Urothelium cell line (cell line): ENCODE data around the gene CHRNE.
"Not testable (repeated sequence)": the region's sequence is repeated elsewhere in the genome, so short reads cannot be mapped to it uniquely, and the experiment has no call there.

Source experiments
- DNase-seq: peaks from one replicate; pipeline ENCODE4 v3.0.0; 2011; ENCODE audit warnings: low spot score, mixed read lengths
- FAIRE-seq: peaks from 2 replicates; lab custom pipeline; 2011; peaks lifted over from hg19 to GRCh38; lab: Jason Lieb, UNC

The CHRNE gene

GRCh38 chr17:4939796-4940554, 37.1 kb upstream of the CHRNE start, which contains the start of the genes RNF167 and SLC25A11:
Gene RNF167 (plus strand): TSS chr17:4940268. CDS start chr17:4940910, 642 bp downstream.
Gene SLC25A11 (minus strand): TSS chr17:4940046. CDS start chr17:4939910, 136 bp downstream.
- FAIRE-seq, result peak; percentile 5
- peak; percentile 92 for DNase-seq

- FAIRE-seq (no peak), DNase-seq (no peak)
These were observed 36.6 kb upstream of the CHRNE start for GRCh38 chr17:4939546-4939795.

GRCh38 chr17:4938688-4939545, 36.0 kb upstream of the CHRNE start:
- FAIRE-seq (no peak), DNase-seq (no peak)

GRCh38 chr17:4938069-4938491, 35.2 kb upstream of the CHRNE start:
- DNase-seq, result no peak
- FAIRE-seq, result no peak

GRCh38 chr17:4937553-4937952, 34.7 kb upstream of the CHRNE start:
- DNase-seq, result no peak
- no peak for FAIRE-seq

- DNase-seq, result no peak
- FAIRE-seq, result no peak
These were observed 33.5 kb upstream of the CHRNE start for GRCh38 chr17:4936436-4936835.

GRCh38 chr17:4935650-4936049, 32.8 kb upstream of the CHRNE start:
- DNase-seq (no peak), FAIRE-seq (no peak)

GRCh38 chr17:4934173-4934979, 31.5 kb upstream of the CHRNE start:
- FAIRE-seq (no peak), DNase-seq (peak; percentile 42)

- FAIRE-seq (no peak), DNase-seq (no peak)
These were observed 30.7 kb upstream of the CHRNE start for GRCh38 chr17:4933646-4934045.

- FAIRE-seq, result no peak
- DNase-seq, result no peak
These were observed 29.9 kb upstream of the CHRNE start for GRCh38 chr17:4932756-4933155.

- FAIRE-seq (no peak), DNase-seq (no peak)
These were observed 29.1 kb upstream of the CHRNE start, which contains the start of gene GP1BA for GRCh38 chr17:4931963-4932362. Gene GP1BA (plus strand): TSS chr17:4932277. CDS start chr17:4932605, 328 bp downstream.

- FAIRE-seq (no peak), DNase-seq (no peak)
These were observed 26.0 kb upstream of the CHRNE start for GRCh38 chr17:4928881-4929280.

GRCh38 chr17:4926577-4927335, 23.9 kb upstream of the CHRNE start:
- not testable (repeated sequence) for FAIRE-seq, DNase-seq

GRCh38 chr17:4921320-4921719, 18.4 kb upstream of the CHRNE start:
- no peak for DNase-seq
- no peak for FAIRE-seq

- DNase-seq, result no peak
- FAIRE-seq, result no peak
These were observed 17.6 kb upstream of the CHRNE start for GRCh38 chr17:4920351-4921048.

- DNase-seq (no peak), FAIRE-seq (no peak)
These were observed 16.7 kb upstream of the CHRNE start for GRCh38 chr17:4919511-4920047.

GRCh38 chr17:4914551-4914950, 11.7 kb upstream of the CHRNE start:
- DNase-seq, FAIRE-seq: not testable (repeated sequence)

- DNase-seq (no peak), FAIRE-seq (no peak)
These were observed 11.1 kb upstream of the CHRNE start for GRCh38 chr17:4913994-4914393.

GRCh38 chr17:4908711-4909496, 6.0 kb upstream of the CHRNE start:
- FAIRE-seq, result peak; percentile 66
- DNase-seq, result peak; percentile 66
